Smooth muscle cell (in vitro differentiated cells): ENCODE results near the gene TFDP2. TPM values are rescaled to one million over a fixed set of nuclear protein-coding genes. Genes with fewer than 3 reads are reported as not detected.

Source experiments
- DNase-seq: peaks from one replicate; lab custom pipeline; 2025; ENCODE audit not compliant: unreplicated experiment; lab: John Stamatoyannopoulos, UW
- H2AFZ ChIP-seq: fragments of 200-600 bp; sonication (generic); 2 replicates; pipeline ENCODE4 v1.6.0; 2016; ENCODE audit warnings: antibody characterized with exemption, low read depth, mild to moderate bottlenecking
- H3F3A ChIP-seq: fragments of 200-600 bp; sonication (generic); 2 replicates; pipeline ENCODE4 v1.6.0; 2017; ENCODE audit warnings: antibody characterized with exemption, low read depth
- H3K27ac ChIP-seq: fragments of 200-600 bp; sonication (generic); 2 replicates; pipeline ENCODE4 v1.5.1; 2016; ENCODE audit warnings: low read depth, mild to moderate bottlenecking
- H3K27me3 ChIP-seq: fragments of 200-600 bp; sonication (generic); 2 replicates; pipeline ENCODE4 v1.6.1; 2016; ENCODE audit warnings: low read depth, mild to moderate bottlenecking
- H3K36me3 ChIP-seq: fragments of 200-600 bp; sonication (generic); 2 replicates; pipeline ENCODE4 v1.5.1; 2016; ENCODE audit warnings: low read depth
- H3K4me1 ChIP-seq: fragments of 200-600 bp; sonication (generic); 2 replicates; pipeline ENCODE4 v1.5.1; 2016; ENCODE audit warnings: low read depth
- H3K4me2 ChIP-seq: fragments of 200-600 bp; sonication (generic); 2 replicates; pipeline ENCODE4 v1.6.0; 2016; ENCODE audit warnings: mild to moderate bottlenecking
- H3K4me3 ChIP-seq: fragments of 200-600 bp; sonication (generic); 2 replicates; pipeline ENCODE4 v1.5.1; 2016; ENCODE audit warnings: mild to moderate bottlenecking
- H3K79me2 ChIP-seq: fragments of 200-600 bp; sonication (generic); 2 replicates; pipeline ENCODE4 v1.6.0; 2016; ENCODE audit warnings: low read depth, mild to moderate bottlenecking
- H3K9ac ChIP-seq: fragments of 200-600 bp; sonication (generic); 2 replicates; pipeline ENCODE4 v1.6.0; 2016; ENCODE audit warnings: low read depth
- H3K9me3 ChIP-seq: fragments of 200-600 bp; sonication (generic); replicated peaks from 2 replicates; pipeline ENCODE4 v1.5.1; 2016; ENCODE audit warnings: low read depth
- H4K20me1 ChIP-seq: fragments of 200-600 bp; sonication (generic); 2 replicates; pipeline ENCODE4 v1.6.0; 2016; ENCODE audit warnings: low read depth
- CTCF ChIP-seq: fragments of 200-600 bp; sonication (generic); IDR thresholded peaks from 2 replicates; pipeline ENCODE4 v1.5.1; 2017; ENCODE audit warnings: borderline replicate concordance, mild to moderate bottlenecking, antibody characterized with exemption; ENCODE audit not compliant: insufficient read depth, poor library complexity, severe bottlenecking
- WGBS: methylation state at CpG from one replicate; pipeline ENCODE4 v1.1.7; 2016; ENCODE audit warnings: low lambda C conversion rate; 5-methylcytosine and 5-hydroxymethylcytosine counted together
- polyA plus RNA-seq: library from polyadenylated mRNA; unstranded; fragments of >200 nt; fragmentation: Nextera tagmentation; extraction: Ambion mirVana; gene quantifications from 2 replicates; pipeline ENCODE4 v1.2.1, GENCODE V29; 2016
- total RNA-seq: library from RNA; depleted of rRNA; stranded (reverse); fragments of >200 nt; gene quantifications from 2 replicates; pipeline ENCODE4 v1.2.3, GENCODE V29; 2014

The TFDP2 gene
- total and polyA plus RNA-seq, 2 experiments from 2014 or later, result 39.9 to 54.3 TPM

- Histone ChIP-seq H2AFZ (no peak overlapping the region), H3K9me3 (no peaks in the 10 kb centered on the region), H3K4me1 (no peaks in the 10 kb centered on the region), H3K4me3 (no peak overlapping the region), H3K4me2 (no peak overlapping the region), H3K27ac (no peak overlapping the region), H3K79me2 (no peaks in the 10 kb centered on the region), H4K20me1 (no peaks in the 10 kb centered on the region), H3K9ac (no peak overlapping the region), H3K27me3 (no peaks in the 10 kb centered on the region), H3F3A (no peaks in the 10 kb centered on the region), H3K36me3 (no peaks in the 10 kb centered on the region)
- 98% methylated on average over 3 of the region's 3 CpGs for whole genome bisulfite sequencing
- no peak for DNase-seq
- TF ChIP-seq CTCF, result no peak
These were observed 15.8 kb upstream of the TFDP2 start for GRCh38 chr3:142165194-142165593.

GRCh38 chr3:142159083-142159740 lies 9.9 kb upstream of the TFDP2 start:
- Histone ChIP-seq H3K4me3 (no peak overlapping the region), H3K36me3 (no peaks in the 10 kb centered on the region), H2AFZ (no peak overlapping the region), H3K4me2 (no peak overlapping the region), H3K79me2 (no peaks in the 10 kb centered on the region), H3K27me3 (no peaks in the 10 kb centered on the region), H3K9me3 (no peaks in the 10 kb centered on the region), H3K27ac (no peak overlapping the region), H4K20me1 (no peaks in the 10 kb centered on the region), H3K9ac (no peak overlapping the region), H3K4me1 (no peaks in the 10 kb centered on the region), H3F3A (no peaks in the 10 kb centered on the region)
- WGBS, result 87% methylated on average over 4 of the region's 4 CpGs
- no peak for DNase-seq
- no peak for TF ChIP-seq CTCF

GRCh38 chr3:142154186-142154585 lies 4.8 kb upstream of the TFDP2 start:
- H3K4me3 ChIP-seq, result no peak overlapping the region
- no peak overlapping the region for H3K27ac ChIP-seq
- no peak overlapping the region for H3K9ac ChIP-seq
- H3K36me3 ChIP-seq, result no peaks in the 10 kb centered on the region
- H3K27me3 ChIP-seq, result peaks cover 7% of the 10 kb centered on the region
- H2AFZ ChIP-seq, result no peak overlapping the region
- H3K79me2 ChIP-seq, result no peaks in the 10 kb centered on the region
- no peaks in the 10 kb centered on the region for H3K9me3 ChIP-seq
- no peak for DNase-seq
- H4K20me1 ChIP-seq, result no peaks in the 10 kb centered on the region
- no peak for TF ChIP-seq CTCF
- no peaks in the 10 kb centered on the region for H3K4me1 ChIP-seq
- H3F3A ChIP-seq, result no peaks in the 10 kb centered on the region
- no peak overlapping the region for H3K4me2 ChIP-seq
- 89% methylated on average over 3 of the region's 3 CpGs for WGBS

GRCh38 chr3:142152384-142152783 lies 3.0 kb upstream of the TFDP2 start:
- no peak overlapping the region for H2AFZ ChIP-seq
- H3K4me1 ChIP-seq, result no peaks in the 10 kb centered on the region
- H3K9ac ChIP-seq, result no peak overlapping the region
- H3K79me2 ChIP-seq, result no peaks in the 10 kb centered on the region
- no peak for DNase-seq
- 47% methylated on average over 3 of the region's 3 CpGs for WGBS
- H3K4me3 ChIP-seq, result no peak overlapping the region
- no peaks in the 10 kb centered on the region for H3K36me3 ChIP-seq
- H3K27ac ChIP-seq, result no peak overlapping the region
- no peak overlapping the region for H3K4me2 ChIP-seq
- H3K27me3 ChIP-seq, result peaks cover 7% of the 10 kb centered on the region
- no peaks in the 10 kb centered on the region for H3K9me3 ChIP-seq
- H3F3A ChIP-seq, result no peaks in the 10 kb centered on the region
- TF ChIP-seq CTCF, result no peak
- H4K20me1 ChIP-seq, result no peaks in the 10 kb centered on the region
